Liver (tissue), 9 donors: Measurements from ENCODE around the gene PTPRN2. TPM values are rescaled to one million over a fixed set of nuclear protein-coding genes. Genes with fewer than 3 reads are reported as not detected.

Experiments used
- DNase-seq: peaks from one replicate; pipeline ENCODE4 v3.0.0-alpha.2; 2017; ENCODE audit warnings: low spot score
- H3K27ac ChIP-seq, 2 donors: one replicate each; pipeline ENCODE4 v1.7.0; 2013; ENCODE audit warnings: inconsistent platforms in 2 of 2, low read length in 2 of 2, control low read depth in 1 of 2, low read depth in 1 of 2, mild to moderate bottlenecking in 1 of 2
- H3K27me3 ChIP-seq, 4 donors: one replicate each; pipeline versions ENCODE4 v1.6.1 to v1.7.0; 2013; ENCODE audit warnings: low read length in 3 of 4, inconsistent platforms in 1 of 4, mild to moderate bottlenecking in 1 of 4, moderate library complexity in 1 of 4; ENCODE audit not compliant: control insufficient read depth in 4 of 4, insufficient read depth in 4 of 4
- H3K36me3 ChIP-seq, 4 donors: one replicate each; pipeline versions ENCODE4 v1.6.1 to v1.7.0; 2013; ENCODE audit warnings: low read length in 3 of 4, mild to moderate bottlenecking in 3 of 4, low read depth in 1 of 4, moderate library complexity in 1 of 4; ENCODE audit not compliant: control insufficient read depth in 4 of 4, insufficient read depth in 3 of 4
- H3K4me1 ChIP-seq, 4 donors: one replicate each; pipeline versions ENCODE4 v1.6.1 to v1.7.0; 2013; ENCODE audit warnings: low read length in 3 of 4, mild to moderate bottlenecking in 3 of 4, moderate library complexity in 1 of 4; ENCODE audit not compliant: control insufficient read depth in 4 of 4, insufficient read depth in 4 of 4
- H3K4me3 ChIP-seq, 3 donors: one replicate each; pipeline versions ENCODE4 v1.6.1 to v1.7.0; 2013; ENCODE audit warnings: low read length in 3 of 3, control low read depth in 1 of 3, low read depth in 1 of 3, mild to moderate bottlenecking in 1 of 3
- H3K9ac ChIP-seq, 2 donors: one replicate each; pipeline ENCODE4 v1.7.0; 2013; ENCODE audit warnings: low read length in 2 of 2, mild to moderate bottlenecking in 2 of 2, moderate library complexity in 2 of 2, control low read depth in 1 of 2, low read depth in 1 of 2
- H3K9me3 ChIP-seq, 4 donors: one replicate each; pipeline versions ENCODE4 v1.6.1 to v1.7.0; 2013; ENCODE audit warnings: low read length in 3 of 4; ENCODE audit not compliant: control insufficient read depth in 4 of 4
- FOXA1 ChIP-seq: IDR thresholded peaks from 2 replicates; pipeline ENCODE4 v1.6.1; 2016; ENCODE audit warnings: antibody characterized with exemption
- FOXA2 ChIP-seq: IDR thresholded peaks from 2 replicates; pipeline ENCODE4 v1.6.1; 2016; ENCODE audit warnings: antibody characterized with exemption
- GABPA ChIP-seq, 2 donors: IDR thresholded peaks in 1 of 2; conservative IDR thresholded peaks in 1 of 2; 2 replicates each; pipeline ENCODE4 v1.6.1; 2016; ENCODE audit warnings: antibody characterized with exemption in 2 of 2, mild to moderate bottlenecking in 1 of 2, moderate library complexity in 1 of 2
- HNF4A ChIP-seq, 2 donors: conservative IDR thresholded peaks; 2 replicates each; pipeline ENCODE4 v1.6.1; 2016; ENCODE audit warnings: antibody characterized with exemption in 2 of 2, mild to moderate bottlenecking in 2 of 2
- HNF4G ChIP-seq: IDR thresholded peaks from 2 replicates; pipeline ENCODE4 v1.6.1; 2016; ENCODE audit warnings: antibody characterized with exemption
- JUND ChIP-seq, 2 donors: IDR thresholded peaks; 2 replicates each; pipeline ENCODE4 v1.6.1; 2016; ENCODE audit warnings: antibody characterized with exemption in 2 of 2
- NR2F2 ChIP-seq: IDR thresholded peaks from 2 replicates; pipeline ENCODE4 v1.6.1; 2016; ENCODE audit warnings: antibody characterized with exemption
- RAD21 ChIP-seq, 2 donors: IDR thresholded peaks; 2 replicates each; pipeline ENCODE4 v1.6.1; 2016; ENCODE audit warnings: antibody characterized with exemption in 2 of 2, mild to moderate bottlenecking in 2 of 2
- RXRA ChIP-seq, 2 donors: IDR thresholded peaks; 2 replicates each; pipeline ENCODE4 v1.6.1; 2017 to 2018; ENCODE audit warnings: antibody characterized with exemption in 2 of 2, mild to moderate bottlenecking in 1 of 2
- SP1 ChIP-seq: IDR thresholded peaks from 2 replicates; pipeline ENCODE4 v1.6.1; 2018; ENCODE audit warnings: antibody characterized with exemption, mild to moderate bottlenecking
- YY1 ChIP-seq: IDR thresholded peaks from 2 replicates; pipeline ENCODE4 v1.6.1; 2016; ENCODE audit warnings: antibody characterized with exemption, mild to moderate bottlenecking
- WGBS: extraction: QIAGEN DNeasy Blood & Tissue Kit; methylation state at CpG from one replicate; pipeline ENCODE4 v1.1.7; 2013; 5-methylcytosine and 5-hydroxymethylcytosine counted together
- polyA plus RNA-seq, 2 donors: library from polyadenylated mRNA; stranded (reverse) in 1 of 2; unstranded in 1 of 2; fragments of 200-250 nt in 1 of 2; fragments of >200 nt in 1 of 2; fragmentation: Nextera tagmentation in 1 of 2; extraction: Ambion mirVana in 1 of 2; gene quantifications; one replicate each; pipeline versions ENCODE4 v1.2.1 to v1.2.3, GENCODE V29; 2013 to 2015
- total RNA-seq, 2 donors: library from RNA; depleted of rRNA; stranded (reverse); fragments of >200 nt; gene quantifications; one replicate each; pipeline ENCODE4 v1.2.3, GENCODE V29; 2014
- TF ChIP-seq, protein P1 (sequence below): fragments of 150-350 bp; IDR thresholded peaks from 2 replicates; pipeline ENCODE4 v1.5.1; 2017; ENCODE audit warnings: improper control_type of control experiment, low read depth, low read length; ENCODE audit not compliant: missing input control
- TF ChIP-seq, protein P2 (sequence below): IDR thresholded peaks from 2 replicates; pipeline ENCODE4 v1.6.1; 2016; ENCODE audit warnings: antibody characterized with exemption
- TF ChIP-seq, protein P3 (sequence below): IDR thresholded peaks from 2 replicates; pipeline ENCODE4 v1.6.1; 2016; ENCODE audit warnings: antibody characterized with exemption, mild to moderate bottlenecking
- donor health status: healthy.
- donor health status: healthy.
- donor health status: healthy.
- donor health status: healthy.
- donor health status: healthy.

PTPRN2 gene
- total and polyA plus RNA-seq, 4 donors: 0.75 to 1.9 (median 1.1) TPM

DNA sequence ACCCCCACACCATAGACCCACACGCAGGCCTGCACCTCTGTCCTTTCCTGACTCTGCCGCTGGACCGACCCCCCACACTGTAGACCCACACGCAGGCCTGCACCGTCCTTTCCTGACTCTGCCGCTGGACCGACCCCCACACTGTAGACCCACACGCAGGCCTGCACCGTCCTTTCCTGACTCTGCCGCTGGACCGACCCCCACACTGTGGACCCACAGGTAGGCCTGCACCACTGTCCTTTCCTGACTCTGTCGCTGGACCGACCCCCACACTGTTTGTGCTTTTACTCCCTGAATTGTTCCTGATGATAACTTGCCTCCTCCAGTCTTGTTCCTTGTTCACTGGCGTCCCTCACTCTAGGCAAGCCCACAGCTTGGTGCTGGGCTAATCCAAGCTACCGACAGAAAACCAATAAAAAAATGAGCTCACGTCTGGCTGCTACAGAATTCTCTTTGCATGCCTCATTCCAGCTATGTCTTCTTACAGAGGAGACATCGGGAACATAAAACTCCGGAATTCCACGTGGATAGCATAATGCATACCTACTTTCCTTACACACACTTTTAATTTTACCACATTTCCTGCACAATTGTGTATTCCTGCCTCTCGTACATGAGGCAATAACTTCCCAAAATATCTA, 494.3 kb downstream of the PTPRN2 start:
- TF ChIP-seq, protein P1, sequence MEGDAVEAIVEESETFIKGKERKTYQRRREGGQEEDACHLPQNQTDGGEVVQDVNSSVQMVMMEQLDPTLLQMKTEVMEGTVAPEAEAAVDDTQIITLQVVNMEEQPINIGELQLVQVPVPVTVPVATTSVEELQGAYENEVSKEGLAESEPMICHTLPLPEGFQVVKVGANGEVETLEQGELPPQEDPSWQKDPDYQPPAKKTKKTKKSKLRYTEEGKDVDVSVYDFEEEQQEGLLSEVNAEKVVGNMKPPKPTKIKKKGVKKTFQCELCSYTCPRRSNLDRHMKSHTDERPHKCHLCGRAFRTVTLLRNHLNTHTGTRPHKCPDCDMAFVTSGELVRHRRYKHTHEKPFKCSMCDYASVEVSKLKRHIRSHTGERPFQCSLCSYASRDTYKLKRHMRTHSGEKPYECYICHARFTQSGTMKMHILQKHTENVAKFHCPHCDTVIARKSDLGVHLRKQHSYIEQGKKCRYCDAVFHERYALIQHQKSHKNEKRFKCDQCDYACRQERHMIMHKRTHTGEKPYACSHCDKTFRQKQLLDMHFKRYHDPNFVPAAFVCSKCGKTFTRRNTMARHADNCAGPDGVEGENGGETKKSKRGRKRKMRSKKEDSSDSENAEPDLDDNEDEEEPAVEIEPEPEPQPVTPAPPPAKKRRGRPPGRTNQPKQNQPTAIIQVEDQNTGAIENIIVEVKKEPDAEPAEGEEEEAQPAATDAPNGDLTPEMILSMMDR: no peak
- no peak for TF ChIP-seq RAD21 (IDR thresholded peaks at IDR 0.05)
- TF ChIP-seq SP1: no peak
- TF ChIP-seq, protein P2, sequence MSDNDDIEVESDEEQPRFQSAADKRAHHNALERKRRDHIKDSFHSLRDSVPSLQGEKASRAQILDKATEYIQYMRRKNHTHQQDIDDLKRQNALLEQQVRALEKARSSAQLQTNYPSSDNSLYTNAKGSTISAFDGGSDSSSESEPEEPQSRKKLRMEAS: no peak
- no peak for TF ChIP-seq RXRA (IDR thresholded peaks at IDR 0.05)
- TF ChIP-seq NR2F2: no peak
- no peak for TF ChIP-seq HNF4G
- no peak for TF ChIP-seq FOXA2
- no peak for TF ChIP-seq GABPA (IDR thresholded peaks at IDR 0.05 in 1 of 2, conservative IDR thresholded peaks at IDR 0.05 in 1 of 2)
- TF ChIP-seq HNF4A (conservative IDR thresholded peaks at IDR 0.05): no peak
- TF ChIP-seq, protein P3, sequence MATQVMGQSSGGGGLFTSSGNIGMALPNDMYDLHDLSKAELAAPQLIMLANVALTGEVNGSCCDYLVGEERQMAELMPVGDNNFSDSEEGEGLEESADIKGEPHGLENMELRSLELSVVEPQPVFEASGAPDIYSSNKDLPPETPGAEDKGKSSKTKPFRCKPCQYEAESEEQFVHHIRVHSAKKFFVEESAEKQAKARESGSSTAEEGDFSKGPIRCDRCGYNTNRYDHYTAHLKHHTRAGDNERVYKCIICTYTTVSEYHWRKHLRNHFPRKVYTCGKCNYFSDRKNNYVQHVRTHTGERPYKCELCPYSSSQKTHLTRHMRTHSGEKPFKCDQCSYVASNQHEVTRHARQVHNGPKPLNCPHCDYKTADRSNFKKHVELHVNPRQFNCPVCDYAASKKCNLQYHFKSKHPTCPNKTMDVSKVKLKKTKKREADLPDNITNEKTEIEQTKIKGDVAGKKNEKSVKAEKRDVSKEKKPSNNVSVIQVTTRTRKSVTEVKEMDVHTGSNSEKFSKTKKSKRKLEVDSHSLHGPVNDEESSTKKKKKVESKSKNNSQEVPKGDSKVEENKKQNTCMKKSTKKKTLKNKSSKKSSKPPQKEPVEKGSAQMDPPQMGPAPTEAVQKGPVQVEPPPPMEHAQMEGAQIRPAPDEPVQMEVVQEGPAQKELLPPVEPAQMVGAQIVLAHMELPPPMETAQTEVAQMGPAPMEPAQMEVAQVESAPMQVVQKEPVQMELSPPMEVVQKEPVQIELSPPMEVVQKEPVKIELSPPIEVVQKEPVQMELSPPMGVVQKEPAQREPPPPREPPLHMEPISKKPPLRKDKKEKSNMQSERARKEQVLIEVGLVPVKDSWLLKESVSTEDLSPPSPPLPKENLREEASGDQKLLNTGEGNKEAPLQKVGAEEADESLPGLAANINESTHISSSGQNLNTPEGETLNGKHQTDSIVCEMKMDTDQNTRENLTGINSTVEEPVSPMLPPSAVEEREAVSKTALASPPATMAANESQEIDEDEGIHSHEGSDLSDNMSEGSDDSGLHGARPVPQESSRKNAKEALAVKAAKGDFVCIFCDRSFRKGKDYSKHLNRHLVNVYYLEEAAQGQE: no peak
- Histone ChIP-seq H3K36me3 (no peaks in the 10 kb centered on the region), H3K4me1 (no peaks in the 10 kb centered on the region), H3K9ac (no peak overlapping the region), H3K27me3 (no peaks in the 10 kb centered on the region), H3K4me3 (no peak overlapping the region), H3K27ac (no peak overlapping the region), H3K9me3 (no peaks in the 10 kb centered on the region)
- 80% methylated on average over 20 of the region's 20 CpGs for WGBS
- no peak for DNase-seq

DNA sequence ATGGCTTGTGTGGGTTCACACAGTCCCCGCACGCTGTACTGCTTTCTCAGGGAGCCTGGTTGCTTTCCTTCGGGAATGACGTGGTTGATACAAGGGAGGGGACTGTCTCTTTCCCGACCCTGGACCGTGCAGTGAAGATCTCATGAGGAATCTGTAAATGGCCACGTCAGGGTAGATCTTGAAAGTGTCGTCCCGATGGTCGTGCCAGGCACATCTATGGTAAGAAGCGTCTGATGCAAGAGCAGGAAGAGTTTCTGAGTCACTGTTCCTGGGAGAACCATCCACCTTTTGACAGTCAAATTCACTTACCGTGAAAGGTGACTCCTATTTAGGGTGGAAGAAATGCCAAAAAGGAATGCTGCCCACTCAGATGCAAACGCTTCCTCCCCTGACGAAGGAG, 500.4 kb downstream of the PTPRN2 start:
- Histone ChIP-seq H3K4me1 (no peaks in the 10 kb centered on the region), H3K27me3 (no peaks in the 10 kb centered on the region), H3K9me3 (no peaks in the 10 kb centered on the region), H3K27ac (no peak overlapping the region), H3K36me3 (no peaks in the 10 kb centered on the region), H3K9ac (no peak overlapping the region), H3K4me3 (no peak overlapping the region)
- TF ChIP-seq NR2F2 (no peak), FOXA1 (no peak), JUND (IDR thresholded peaks at IDR 0.05) (no peak), YY1 (no peak), FOXA2 (no peak), SP1 (no peak), GABPA (IDR thresholded peaks at IDR 0.05 in 1 of 2, conservative IDR thresholded peaks at IDR 0.05 in 1 of 2) (no peak), HNF4G (no peak)
- TF ChIP-seq, protein P3: no peak
- 86% methylated on average over 14 of the region's 14 CpGs for WGBS
- no peak for DNase-seq
